GM12801 (cell line): ENCODE data around the gene VAMP5.

Experiments
- CTCF ChIP-seq: IDR thresholded peaks from one replicate; pipeline ENCODE4 v1.5.1; 2011; ENCODE audit warnings: control low read depth; ENCODE audit not compliant: insufficient read length; ENCODE audit errors: extremely low read depth

Gene VAMP5

DNA sequence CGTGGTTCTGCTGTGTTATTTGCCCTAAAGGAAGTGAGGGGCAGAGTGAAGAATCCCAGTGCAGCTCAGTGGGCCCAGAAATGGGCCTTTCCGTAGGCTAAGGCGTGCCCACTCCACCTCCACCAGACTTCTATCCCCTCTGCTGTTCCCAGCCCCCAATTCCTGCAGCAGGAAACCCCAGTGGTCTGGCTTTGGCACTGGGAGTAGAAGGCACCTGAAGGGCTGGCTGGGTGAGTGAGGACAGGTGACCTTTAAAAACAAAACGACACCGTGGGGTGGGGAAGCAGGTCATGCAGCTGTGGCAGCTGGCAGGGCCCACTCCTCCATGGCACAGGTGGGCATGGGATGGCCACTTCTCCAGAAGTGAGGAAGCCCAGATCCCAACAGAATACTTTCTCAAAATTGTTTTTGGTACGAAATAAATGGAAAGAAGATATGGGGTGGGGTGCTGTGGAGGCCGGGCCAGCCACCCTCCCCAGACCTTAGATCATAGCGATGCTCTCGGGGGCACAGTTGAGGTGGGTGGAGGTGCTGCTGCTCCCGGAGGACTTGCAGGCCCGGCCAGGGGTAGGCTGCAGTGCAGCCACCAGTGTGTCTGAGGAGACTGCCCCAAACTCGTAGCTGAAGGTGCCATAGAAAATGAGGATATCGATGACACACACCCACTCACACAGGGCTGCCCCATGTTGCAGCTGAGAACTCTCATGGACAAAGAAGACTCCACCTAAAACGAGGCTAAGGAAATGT is 14.5 kb downstream of the VAMP5 start:
- no peak for TF ChIP-seq CTCF

DNA sequence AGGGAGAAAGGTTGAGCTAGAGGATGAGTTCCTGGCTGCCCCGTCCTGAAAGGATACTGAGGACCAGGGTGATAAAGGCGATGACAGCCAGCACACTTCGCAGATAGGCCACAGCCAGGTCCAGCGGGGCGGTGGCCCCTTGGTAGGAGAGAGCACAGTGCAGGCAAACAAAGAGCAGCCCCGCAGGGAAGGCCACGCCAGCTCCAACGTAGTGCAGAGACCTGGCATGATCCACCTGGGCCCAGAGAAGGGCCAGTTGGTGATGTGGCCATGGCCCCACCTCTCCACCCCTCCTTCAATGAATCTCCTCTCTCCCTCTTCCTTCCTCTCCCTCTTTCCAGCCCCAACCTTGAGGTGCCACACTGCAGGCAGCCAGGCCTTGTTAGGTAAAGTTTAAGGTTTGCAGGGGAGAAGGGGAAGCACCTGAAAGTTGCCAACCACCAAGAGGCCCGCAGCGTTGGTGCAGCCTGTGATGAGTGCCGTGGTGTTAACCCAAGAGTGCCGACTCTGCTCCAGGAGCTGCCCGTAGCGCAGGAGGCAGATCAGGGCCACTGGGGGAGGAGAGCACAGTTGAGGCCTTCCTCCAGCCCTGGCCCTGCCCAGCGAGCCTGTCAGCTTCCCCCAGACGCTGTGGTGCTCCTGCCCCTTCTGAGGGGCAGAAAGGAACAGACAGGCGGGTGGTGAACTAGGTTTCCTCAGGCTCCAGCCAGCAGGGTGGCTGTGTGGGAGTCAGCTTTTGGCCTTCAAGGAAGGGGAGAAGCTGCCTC is 15.4 kb downstream of the VAMP5 start:
- TF ChIP-seq CTCF, result no peak

DNA sequence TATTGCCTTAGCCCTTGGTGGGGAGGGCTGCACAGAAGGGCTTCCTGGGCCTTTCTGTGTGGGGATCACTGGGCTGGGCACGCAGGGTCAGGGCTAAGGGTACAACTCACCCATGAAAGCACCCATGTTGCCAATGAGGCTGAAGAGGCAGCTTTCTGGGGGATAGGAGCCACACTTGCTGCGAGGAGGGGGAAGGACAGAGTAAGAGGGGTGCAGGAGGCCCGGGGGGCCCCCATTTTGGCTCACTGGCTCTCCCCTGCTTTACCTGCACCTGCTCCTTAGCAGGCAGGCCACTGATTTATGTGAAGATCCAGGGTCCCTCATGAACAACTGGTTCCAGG is 16.0 kb downstream of the VAMP5 start:
- no peak for TF ChIP-seq CTCF

DNA sequence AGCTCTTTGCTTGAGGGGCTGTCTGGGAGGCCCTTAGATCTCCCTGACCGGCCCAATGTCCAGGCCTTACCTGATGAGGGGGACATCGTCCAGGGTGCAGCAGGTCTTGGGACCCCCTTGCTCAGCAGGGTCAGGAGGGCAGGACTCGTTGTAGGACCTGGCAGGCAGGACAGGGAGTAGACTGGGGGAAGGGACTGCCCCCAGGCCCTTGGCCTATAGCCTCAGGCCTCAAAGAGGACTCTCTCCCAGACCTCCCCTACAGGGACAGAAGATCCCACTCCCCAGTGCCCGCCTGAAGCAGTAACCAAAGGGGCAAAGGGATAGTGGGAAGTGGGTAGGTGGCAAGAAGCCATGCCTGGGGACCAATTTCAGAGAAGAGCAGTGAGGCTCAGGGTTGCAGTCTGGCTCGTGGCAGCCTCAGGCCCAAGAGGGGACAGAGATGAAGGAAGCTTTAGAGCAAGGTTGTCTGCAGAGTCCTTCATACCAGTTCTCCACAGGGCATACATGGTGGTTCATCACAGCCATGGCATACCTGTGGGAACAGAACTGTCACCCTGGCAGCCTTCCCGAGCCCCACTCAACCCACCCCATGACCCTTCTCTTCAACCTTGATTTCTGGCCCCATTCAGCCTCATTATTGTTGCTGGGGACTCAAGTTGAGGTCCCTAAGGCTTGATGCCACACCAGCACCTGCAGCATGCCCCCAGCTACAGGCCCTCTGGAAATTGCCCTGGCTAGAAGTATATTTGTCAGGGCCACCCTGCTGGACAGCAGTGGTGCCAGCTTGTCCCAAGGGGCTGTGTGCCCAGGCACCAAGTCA is 16.9 kb downstream of the VAMP5 start:
- TF ChIP-seq CTCF, result no peak

DNA sequence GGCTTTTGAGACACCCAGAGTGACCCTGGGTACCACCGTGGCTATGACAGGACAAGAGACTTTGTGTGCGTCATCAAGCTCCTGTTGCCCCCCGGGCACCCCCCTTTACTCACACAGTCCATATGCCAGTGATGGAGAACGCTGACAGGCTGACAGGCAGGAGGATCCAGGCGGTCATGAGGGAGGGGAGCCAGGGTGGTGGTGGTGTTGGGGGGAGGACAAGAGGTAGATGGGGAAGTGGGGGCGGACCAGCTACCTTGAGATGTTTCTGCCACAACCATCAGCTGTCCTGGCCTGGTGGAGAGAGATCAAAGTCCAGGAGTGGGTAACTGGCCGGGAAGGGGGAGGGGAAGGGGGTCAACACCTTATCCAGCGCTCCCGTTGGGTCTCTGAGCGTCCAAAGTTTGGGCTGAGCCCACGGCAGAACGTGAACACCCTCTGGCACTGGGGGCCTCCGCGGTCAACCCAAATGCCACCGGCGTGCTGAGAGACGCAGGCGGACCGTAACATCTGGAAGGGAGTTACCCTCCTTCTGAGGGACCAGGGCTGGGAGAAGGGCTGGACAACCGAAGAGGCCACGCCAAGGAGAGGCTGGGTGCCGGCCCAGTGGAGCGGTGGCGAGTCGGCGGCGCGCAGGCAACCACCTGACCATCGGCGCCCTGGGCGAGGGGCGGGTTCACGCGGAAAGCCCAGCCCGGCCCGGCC is 17.7 kb downstream of the VAMP5 start:
- TF ChIP-seq CTCF, result no peak

GRCh38 chr2:85602476-85603234 is 18.4 kb downstream of the VAMP5 start, which contains the start of gene TMEM150A:
Gene TMEM150A (minus strand): TSS chr2:85602698. CDS start chr2:85601948, 750 bp downstream.
- no peak for TF ChIP-seq CTCF
